Measurements from ENCODE around the gene MTHFD2L.

The MTHFD2L gene

DNA sequence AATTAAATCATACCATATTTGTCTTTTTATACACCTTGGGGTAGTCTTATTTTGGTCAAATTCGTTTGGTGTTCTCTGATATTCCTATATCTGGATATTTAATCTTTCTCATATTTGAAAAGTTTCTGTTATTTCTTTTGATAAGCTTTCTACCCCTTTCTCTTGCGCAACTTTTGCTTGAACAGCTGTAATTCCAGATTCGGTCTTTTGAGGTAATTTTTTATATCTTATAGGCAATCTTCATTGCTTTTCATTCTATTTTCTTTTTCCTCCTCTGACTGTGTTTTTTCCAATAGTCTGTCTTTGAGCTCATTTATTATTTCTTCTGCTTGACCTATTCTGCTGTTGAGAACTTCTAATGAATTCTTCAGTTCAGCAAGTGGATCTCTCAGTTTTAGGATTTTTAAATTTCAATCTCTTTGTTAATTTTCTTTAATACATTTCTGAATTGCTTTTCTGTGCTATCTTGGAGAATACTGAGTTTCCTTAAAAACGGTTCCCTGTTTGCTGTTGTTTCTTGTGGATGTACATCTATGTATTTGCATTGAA is 11.3 kb upstream of the MTHFD2L start:
- WGBS (ENCODE audit: extremely low coverage, insufficient coverage, low lambda C conversion rate) = no CpG with 5 or more reads among the region's 4 CpGs

DNA sequence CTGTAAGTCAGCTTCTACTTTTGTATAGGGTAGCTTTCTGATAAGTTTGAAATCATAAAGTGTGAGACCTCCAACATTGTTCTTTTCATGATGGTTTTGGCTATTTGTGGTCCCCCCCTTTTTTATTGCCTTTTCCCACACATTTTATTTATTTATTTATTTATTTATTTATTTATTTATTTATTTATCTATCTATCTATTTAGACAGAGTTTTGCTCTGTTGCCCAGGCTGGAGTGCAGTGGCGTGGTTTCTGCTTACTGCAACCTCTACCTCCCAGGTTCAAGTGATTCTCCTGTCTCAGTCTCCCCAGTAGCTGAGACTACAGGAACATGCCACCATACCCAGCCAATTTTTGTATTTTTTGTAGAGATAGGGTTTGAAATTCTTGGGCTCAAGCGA is 9.7 kb upstream of the MTHFD2L start:
- H3K4me1 ChIP-seq (ENCODE audit: control insufficient read depth, low read depth, low read length) = no peaks in the 10 kb centered on the region
- H2BK5ac ChIP-seq (ENCODE audit: low read length) = no peak overlapping the region
- no peak overlapping the region for H3K56ac ChIP-seq (ENCODE audit: low read length)
- DNase-seq = no peak
- H3K18ac ChIP-seq (ENCODE audit: low read length) = no peak overlapping the region
- H3K4ac ChIP-seq (ENCODE audit: low read depth, low read length) = no peak overlapping the region
- H4K5ac ChIP-seq (ENCODE audit: low read length) = no peak overlapping the region
- no peak overlapping the region for H3K4me3 ChIP-seq (ENCODE audit: low read length)
- no peak overlapping the region for H4K8ac ChIP-seq (ENCODE audit: low read depth, low read length)
- no peak overlapping the region for H2BK120ac ChIP-seq (ENCODE audit: low read depth, low read length)
- no peak overlapping the region for H3K23ac ChIP-seq (ENCODE audit: low read length)
- no CpG with 5 or more reads among the region's 2 CpGs for WGBS (ENCODE audit: extremely low coverage, insufficient coverage, low lambda C conversion rate)
- no peaks in the 10 kb centered on the region for H3K79me2 ChIP-seq (ENCODE audit: control insufficient read depth, insufficient read depth, low read length)
- no peaks in the 10 kb centered on the region for H3K79me1 ChIP-seq (ENCODE audit: low read length)
- no peaks in the 10 kb centered on the region for H3K27me3 ChIP-seq (ENCODE audit: insufficient read depth, low read length, poor library complexity)
- no peaks in the 10 kb centered on the region for H3K36me3 ChIP-seq (ENCODE audit: control insufficient read depth, insufficient read depth, low read length)
- no peak overlapping the region for H3K4me2 ChIP-seq (ENCODE audit: low read length)
- H2BK15ac ChIP-seq (replicated peaks; ENCODE audit: low read depth) = no peak overlapping the region
- H2AK5ac ChIP-seq (ENCODE audit: low read length) = no peak overlapping the region
- no peak overlapping the region for H3K9ac ChIP-seq (ENCODE audit: low read length)
- H3K27ac ChIP-seq (ENCODE audit: low read depth, low read length) = no peak overlapping the region

More for the DNA sequence above, 11.3 kb upstream of the MTHFD2L start:
- H3K4me2 ChIP-seq (ENCODE audit: low read length) = no peak overlapping the region
- H3K18ac ChIP-seq (ENCODE audit: low read length) = no peak overlapping the region
- no peak overlapping the region for H2AK5ac ChIP-seq (ENCODE audit: low read length)
- no peak overlapping the region for H3K9ac ChIP-seq (ENCODE audit: low read length)
- H3K79me2 ChIP-seq (ENCODE audit: control insufficient read depth, insufficient read depth, low read length) = no peaks in the 10 kb centered on the region
- no peaks in the 10 kb centered on the region for H3K79me1 ChIP-seq (ENCODE audit: low read length)
- H4K8ac ChIP-seq (ENCODE audit: low read depth, low read length) = no peak overlapping the region
- H3K4ac ChIP-seq (ENCODE audit: low read depth, low read length) = no peak overlapping the region
- no peak overlapping the region for H4K5ac ChIP-seq (ENCODE audit: low read length)
- no peak overlapping the region for H3K4me3 ChIP-seq (ENCODE audit: low read length)
- no peak overlapping the region for H2BK5ac ChIP-seq (ENCODE audit: low read length)
- H3K36me3 ChIP-seq (ENCODE audit: control insufficient read depth, insufficient read depth, low read length) = no peaks in the 10 kb centered on the region
- DNase-seq = no peak
- H2BK15ac ChIP-seq (replicated peaks; ENCODE audit: low read depth) = no peak overlapping the region
- no peak overlapping the region for H3K56ac ChIP-seq (ENCODE audit: low read length)
- no peak overlapping the region for H3K27ac ChIP-seq (ENCODE audit: low read depth, low read length)
- H3K23ac ChIP-seq (ENCODE audit: low read length) = no peak overlapping the region
- no peaks in the 10 kb centered on the region for H3K27me3 ChIP-seq (ENCODE audit: insufficient read depth, low read length, poor library complexity)
- no peak overlapping the region for H2BK120ac ChIP-seq (ENCODE audit: low read depth, low read length)
- H3K4me1 ChIP-seq (ENCODE audit: control insufficient read depth, low read depth, low read length) = no peaks in the 10 kb centered on the region

DNA sequence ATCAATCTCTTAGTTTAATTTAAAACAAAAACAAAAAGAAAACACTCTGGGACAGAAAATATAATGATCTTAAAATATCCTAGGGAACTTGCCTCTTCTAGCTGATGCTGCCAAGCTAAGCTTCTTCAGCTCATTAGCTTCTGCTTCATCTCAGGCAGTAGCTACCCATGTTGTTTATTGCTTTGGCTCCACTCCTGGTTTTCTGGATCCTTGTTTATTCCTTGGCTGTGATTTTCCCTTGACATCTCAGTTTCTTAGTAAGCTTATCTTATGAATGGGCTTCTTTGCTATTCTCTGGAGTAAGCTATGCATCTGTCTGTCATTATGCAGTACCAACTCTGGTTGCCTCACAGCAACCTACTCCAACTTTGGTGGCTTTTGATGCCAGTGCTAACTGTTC is 5.1 kb upstream of the MTHFD2L start:
- Histone ChIP-seq H4K8ac (ENCODE audit: low read depth, low read length) (no peak overlapping the region), H3K27ac (ENCODE audit: low read depth, low read length) (no peak overlapping the region), H3K56ac (ENCODE audit: low read length) (no peak overlapping the region), H2AK5ac (ENCODE audit: low read length) (no peak overlapping the region), H2BK15ac (replicated peaks; ENCODE audit: low read depth) (no peak overlapping the region), H3K18ac (ENCODE audit: low read length) (no peak overlapping the region), H3K36me3 (ENCODE audit: control insufficient read depth, insufficient read depth, low read length) (no peaks in the 10 kb centered on the region), H3K4me3 (ENCODE audit: low read length) (no peak overlapping the region), H3K4me2 (ENCODE audit: low read length) (no peak overlapping the region), H3K4me1 (ENCODE audit: control insufficient read depth, low read depth, low read length) (peaks cover 4% of the 10 kb centered on the region), H3K23ac (ENCODE audit: low read length) (no peak overlapping the region), H2BK5ac (ENCODE audit: low read length) (no peak overlapping the region), H2BK120ac (ENCODE audit: low read depth, low read length) (no peak overlapping the region), H3K79me2 (ENCODE audit: control insufficient read depth, insufficient read depth, low read length) (no peaks in the 10 kb centered on the region), H3K9ac (ENCODE audit: low read length) (no peak overlapping the region), H3K27me3 (ENCODE audit: insufficient read depth, low read length, poor library complexity) (no peaks in the 10 kb centered on the region), H3K4ac (ENCODE audit: low read depth, low read length) (no peak overlapping the region), H4K5ac (ENCODE audit: low read length) (no peak overlapping the region), H3K79me1 (ENCODE audit: low read length) (no peaks in the 10 kb centered on the region)
- DNase-seq = no peak

DNA sequence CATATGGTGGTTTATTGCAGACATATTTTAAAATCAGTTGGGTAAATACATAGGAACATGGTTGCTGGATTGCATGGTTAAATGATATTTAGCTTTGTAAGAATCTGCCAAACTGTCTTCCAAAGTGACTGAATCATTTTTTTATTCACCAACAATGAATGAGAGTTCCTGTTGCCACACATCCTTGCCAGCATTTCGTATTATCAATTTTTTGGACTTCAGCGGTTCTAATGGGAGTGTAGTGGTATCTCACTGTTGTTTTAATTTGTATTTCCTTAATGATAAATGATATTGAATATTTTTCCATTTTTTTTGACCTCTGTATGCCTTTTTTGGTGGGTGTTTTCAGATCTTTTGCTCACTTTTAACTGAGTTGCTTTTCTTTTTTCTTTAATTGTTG is 1.4 kb upstream of the MTHFD2L start:
- H4K8ac ChIP-seq (ENCODE audit: low read depth, low read length) = no peak overlapping the region
- no peak overlapping the region for H3K18ac ChIP-seq (ENCODE audit: low read length)
- H3K9ac ChIP-seq (ENCODE audit: low read length) = no peak overlapping the region
- no peak overlapping the region for H2AK5ac ChIP-seq (ENCODE audit: low read length)
- H3K4me2 ChIP-seq (ENCODE audit: low read length) = no peak overlapping the region
- peaks cover 15% of the 10 kb centered on the region for H3K79me2 ChIP-seq (ENCODE audit: control insufficient read depth, insufficient read depth, low read length)
- no peak overlapping the region for H2BK120ac ChIP-seq (ENCODE audit: low read depth, low read length)
- H3K4me1 ChIP-seq (ENCODE audit: control insufficient read depth, low read depth, low read length) = peaks cover 4% of the 10 kb centered on the region
- H4K5ac ChIP-seq (ENCODE audit: low read length) = no peak overlapping the region
- no peak overlapping the region for H3K27ac ChIP-seq (ENCODE audit: low read depth, low read length)
- no peak overlapping the region for H2BK15ac ChIP-seq (replicated peaks; ENCODE audit: low read depth)
- H3K23ac ChIP-seq (ENCODE audit: low read length) = no peak overlapping the region
- no peak overlapping the region for H3K4me3 ChIP-seq (ENCODE audit: low read length)
- H2BK5ac ChIP-seq (ENCODE audit: low read length) = no peak overlapping the region
- H3K56ac ChIP-seq (ENCODE audit: low read length) = no peak overlapping the region
- no peak for DNase-seq
- H3K79me1 ChIP-seq (ENCODE audit: low read length) = peaks cover 3% of the 10 kb centered on the region
- H3K27me3 ChIP-seq (ENCODE audit: insufficient read depth, low read length, poor library complexity) = no peaks in the 10 kb centered on the region
- no peak overlapping the region for H3K4ac ChIP-seq (ENCODE audit: low read depth, low read length)
- no CpG with 5 or more reads among the region's 2 CpGs for WGBS (ENCODE audit: extremely low coverage, insufficient coverage, low lambda C conversion rate)
- H3K36me3 ChIP-seq (ENCODE audit: control insufficient read depth, insufficient read depth, low read length) = no peaks in the 10 kb centered on the region

DNA sequence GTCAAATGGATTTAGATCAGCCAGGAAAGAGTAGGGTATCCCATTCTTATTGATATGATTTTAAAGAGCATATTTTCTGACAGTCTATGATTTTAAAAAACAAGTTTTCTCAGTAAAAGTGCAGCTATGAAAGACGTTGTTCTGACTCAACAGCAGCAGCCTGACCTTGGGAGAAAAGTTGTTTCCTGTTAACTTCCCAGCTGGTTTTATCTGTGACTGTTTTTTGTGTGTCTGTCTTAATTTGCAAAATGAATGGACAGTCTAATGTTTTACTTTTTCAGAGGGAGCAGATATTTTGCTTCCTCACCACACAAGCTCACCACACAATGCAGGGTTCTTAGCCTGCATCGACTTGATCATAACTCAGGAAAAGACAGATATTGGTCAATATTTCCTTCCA is 764 bp upstream of the MTHFD2L start:
- Histone ChIP-seq H3K4me2 (ENCODE audit: low read length) (peak overlapping the region; percentile 84), H3K18ac (ENCODE audit: low read length) (peak overlapping the region; percentile 25), H2BK120ac (ENCODE audit: low read depth, low read length) (peak overlapping the region; percentile 39), H3K56ac (ENCODE audit: low read length) (peak overlapping the region; percentile 94), H4K5ac (ENCODE audit: low read length) (peak overlapping the region; percentile 92), H3K4ac (ENCODE audit: low read depth, low read length) (no peak overlapping the region), H2BK15ac (replicated peaks; ENCODE audit: low read depth) (no peak overlapping the region), H3K79me2 (ENCODE audit: control insufficient read depth, insufficient read depth, low read length) (peaks cover 15% of the 10 kb centered on the region), H3K36me3 (ENCODE audit: control insufficient read depth, insufficient read depth, low read length) (no peaks in the 10 kb centered on the region), H2AK5ac (ENCODE audit: low read length) (no peak overlapping the region), H3K4me3 (ENCODE audit: low read length) (peak overlapping the region; percentile 62), H3K27ac (ENCODE audit: low read depth, low read length) (no peak overlapping the region), H3K4me1 (ENCODE audit: control insufficient read depth, low read depth, low read length) (peaks cover 4% of the 10 kb centered on the region), H3K23ac (ENCODE audit: low read length) (no peak overlapping the region), H4K8ac (ENCODE audit: low read depth, low read length) (no peak overlapping the region), H3K79me1 (ENCODE audit: low read length) (peaks cover 3% of the 10 kb centered on the region), H3K9ac (ENCODE audit: low read length) (peak overlapping the region; percentile 90), H3K27me3 (ENCODE audit: insufficient read depth, low read length, poor library complexity) (no peaks in the 10 kb centered on the region), H2BK5ac (ENCODE audit: low read length) (peak overlapping the region; percentile 84)
- no CpG with 5 or more reads among the region's 2 CpGs for WGBS (ENCODE audit: extremely low coverage, insufficient coverage, low lambda C conversion rate)
- peak; percentile 4 for DNase-seq

DNA sequence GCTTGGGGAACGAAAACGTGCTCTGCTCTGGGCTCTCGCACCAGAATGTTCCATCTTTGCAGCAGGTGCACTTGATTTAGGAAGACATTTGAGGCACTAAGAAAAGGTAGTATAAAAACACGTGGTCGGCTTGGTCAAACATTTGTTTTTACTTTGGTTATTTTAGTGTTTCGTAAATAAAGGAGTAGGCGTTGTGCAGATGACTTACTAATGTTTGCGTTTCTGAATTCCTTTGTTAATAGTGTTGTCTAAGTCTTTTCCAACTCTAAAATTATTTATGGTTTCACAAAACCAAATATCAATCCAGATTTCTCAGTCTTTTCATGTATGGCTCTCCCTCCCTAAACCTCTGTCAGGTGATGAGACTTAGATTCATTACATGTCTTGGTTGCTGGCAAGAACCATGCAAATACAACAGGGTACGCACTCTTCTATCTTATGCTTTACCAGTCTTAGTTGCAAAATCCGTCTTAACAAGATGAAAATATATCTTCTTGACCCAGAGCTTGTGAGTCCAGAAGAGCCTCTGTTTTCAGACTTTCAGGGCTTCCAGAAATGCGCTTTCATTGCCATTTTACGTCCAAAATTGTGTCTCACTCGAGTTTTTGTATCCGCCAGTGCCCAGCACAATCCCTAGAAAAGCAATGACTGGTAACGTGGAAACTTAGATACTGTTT is 686 bp downstream of the MTHFD2L start:
- no peak overlapping the region for H3K23ac ChIP-seq (ENCODE audit: low read length)
- peak overlapping the region; percentile 94 for H3K4ac ChIP-seq (ENCODE audit: low read depth, low read length)
- peak; percentile 8 for DNase-seq
- no peak overlapping the region for H4K5ac ChIP-seq (ENCODE audit: low read length)
- no peaks in the 10 kb centered on the region for H3K36me3 ChIP-seq (ENCODE audit: control insufficient read depth, insufficient read depth, low read length)
- H2BK120ac ChIP-seq (ENCODE audit: low read depth, low read length) = peak overlapping the region; percentile 75
- peak overlapping the region; percentile 97 for H3K18ac ChIP-seq (ENCODE audit: low read length)
- H3K27me3 ChIP-seq (ENCODE audit: insufficient read depth, low read length, poor library complexity) = no peaks in the 10 kb centered on the region
- H3K9ac ChIP-seq (ENCODE audit: low read length) = peak overlapping the region; percentile 90
- H4K8ac ChIP-seq (ENCODE audit: low read depth, low read length) = no peak overlapping the region
- peak overlapping the region; percentile 82 for H3K27ac ChIP-seq (ENCODE audit: low read depth, low read length)
- H3K4me1 ChIP-seq (ENCODE audit: control insufficient read depth, low read depth, low read length) = peaks cover 4% of the 10 kb centered on the region
- H3K79me1 ChIP-seq (ENCODE audit: low read length) = peaks cover 3% of the 10 kb centered on the region
- H2BK5ac ChIP-seq (ENCODE audit: low read length) = no peak overlapping the region
- H3K4me3 ChIP-seq (ENCODE audit: low read length) = peak overlapping the region; percentile 78
- WGBS (ENCODE audit: extremely low coverage, insufficient coverage, low lambda C conversion rate) = no CpG with 5 or more reads among the region's 15 CpGs
- H3K56ac ChIP-seq (ENCODE audit: low read length) = peak overlapping the region; percentile 94
- no peak overlapping the region for H2BK15ac ChIP-seq (replicated peaks; ENCODE audit: low read depth)
- peak overlapping the region; percentile 75 for H3K4me2 ChIP-seq (ENCODE audit: low read length)
- no peak overlapping the region for H2AK5ac ChIP-seq (ENCODE audit: low read length)
- peaks cover 15% of the 10 kb centered on the region for H3K79me2 ChIP-seq (ENCODE audit: control insufficient read depth, insufficient read depth, low read length)
